HEK293 (cell line): ENCODE measurements around the gene L3MBTL4.

Source experiments
- CTCF ChIP-seq: fragments of 450-650 bp; formaldehyde crosslinking; IDR thresholded peaks from 2 replicates; pipeline ENCODE4 v1.5.1; 2016; ENCODE audit warnings: missing biosample characterization, missing genetic modification characterization
- KLF7 ChIP-seq: fragments of 450-650 bp; formaldehyde crosslinking; IDR thresholded peaks from 2 replicates; pipeline ENCODE4 v1.5.1; 2016; ENCODE audit warnings: missing biosample characterization, missing genetic modification characterization, borderline replicate concordance
- MEIS1 ChIP-seq: sonication (generic); formaldehyde crosslinking; IDR thresholded peaks from 2 replicates; pipeline ENCODE4 v1.8.1; 2022; ENCODE audit warnings: missing genetic modification reagents, mild to moderate bottlenecking, borderline replicate concordance
- MZF1 ChIP-seq: fragments of 450-650 bp; formaldehyde crosslinking; IDR thresholded peaks from 2 replicates; pipeline ENCODE4 v1.5.1; 2017; ENCODE audit warnings: missing biosample characterization, missing genetic modification characterization, borderline replicate concordance
- PRDM1 ChIP-seq: fragments of 450-650 bp; formaldehyde crosslinking; IDR thresholded peaks from 2 replicates; pipeline ENCODE4; 2016; ENCODE audit warnings: missing biosample characterization, missing genetic modification characterization
- ZNF121 ChIP-seq: fragments of 450-650 bp; formaldehyde crosslinking; IDR thresholded peaks from 2 replicates; pipeline ENCODE4 v1.5.1; 2016; ENCODE audit warnings: missing biosample characterization, missing genetic modification characterization
- ZNF223 ChIP-seq: fragments of 450-650 bp; formaldehyde crosslinking; IDR thresholded peaks from 2 replicates; pipeline ENCODE4 v1.5.1; 2016; ENCODE audit warnings: missing biosample characterization, missing genetic modification characterization
- ZNF341 ChIP-seq: fragments of 450-650 bp; formaldehyde crosslinking; IDR thresholded peaks from 2 replicates; pipeline ENCODE4; 2016; ENCODE audit warnings: low read depth, missing biosample characterization, missing genetic modification characterization
- ZNF518A ChIP-seq: fragments of 450-650 bp; formaldehyde crosslinking; conservative IDR thresholded peaks from 2 replicates; pipeline ENCODE4 v1.5.1; 2016; ENCODE audit warnings: low read depth, missing biosample characterization, missing genetic modification characterization
- ZNF521 ChIP-seq: fragments of 450-650 bp; formaldehyde crosslinking; IDR thresholded peaks from 2 replicates; pipeline ENCODE4 v1.5.1; 2017; ENCODE audit warnings: missing biosample characterization, mild to moderate bottlenecking, missing genetic modification characterization
- ZNF629 ChIP-seq: fragments of 450-650 bp; formaldehyde crosslinking; IDR thresholded peaks from 2 replicates; pipeline ENCODE4 v1.5.1; 2017; ENCODE audit warnings: missing biosample characterization, missing genetic modification characterization
- ZNF747 ChIP-seq: fragments of 450-650 bp; formaldehyde crosslinking; IDR thresholded peaks from 2 replicates; pipeline ENCODE4 v1.5.1; 2016; ENCODE audit warnings: missing biosample characterization, missing genetic modification characterization
- ZNF776 ChIP-seq: fragments of 450-650 bp; formaldehyde crosslinking; IDR thresholded peaks from 2 replicates; pipeline ENCODE4 v1.5.0; 2017; ENCODE audit warnings: missing biosample characterization, missing genetic modification characterization, borderline replicate concordance

- TF ChIP-seq ZNF121 (tag by site-specific recombination), result no peak
- TF ChIP-seq ZNF629 (tag by site-specific recombination), result no peak
- no peak for TF ChIP-seq ZNF518A
- no peak for TF ChIP-seq ZNF521 (tag by site-specific recombination)
- TF ChIP-seq ZNF341 (tag by site-specific recombination), result no peak
- no peak for TF ChIP-seq ZNF223
- no peak for TF ChIP-seq CTCF (tag by site-specific recombination)
- TF ChIP-seq MEIS1 (CRISPR knock-in tag), result no peak
- TF ChIP-seq ZNF747 (tag by site-specific recombination), result no peak
- TF ChIP-seq PRDM1 (tag by site-specific recombination), result no peak
- TF ChIP-seq MZF1, result no peak
- no peak for TF ChIP-seq KLF7 (tag by site-specific recombination)
- no peak for TF ChIP-seq ZNF776 (tag by site-specific recombination)
Observed at GRCh38 chr18:5951515-5952091, 463.1 kb downstream of the L3MBTL4 start.
